ENCODE results near the gene MYO9B.
A peak's percentile ranks its signal among the peaks of the same experiment; 100 is the strongest.

Gene MYO9B

DNA sequence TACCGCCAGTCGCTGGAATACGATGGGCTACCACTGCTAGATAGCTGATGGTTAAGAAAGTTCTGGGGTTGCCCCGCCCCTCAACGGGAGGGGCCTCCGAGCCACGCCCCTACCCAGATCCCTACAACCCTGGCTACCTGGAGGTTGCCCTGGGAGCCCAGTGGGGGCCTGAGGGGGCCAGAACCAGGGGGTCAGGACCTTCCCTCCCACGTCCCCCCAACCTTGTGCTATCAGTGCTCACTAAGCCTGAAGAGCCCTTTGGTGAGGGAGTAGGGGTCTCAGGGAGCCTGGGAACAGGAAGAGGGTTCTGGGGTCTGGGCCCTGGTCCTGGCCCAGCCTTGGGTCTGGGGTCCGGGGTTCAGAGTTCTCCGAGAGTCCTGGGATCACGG lies 159.3 kb downstream of the MYO9B start:
- peaks cover 28% of the 10 kb centered on the region for H3K79me2 ChIP-seq (ENCODE audit: insufficient read depth, low read length)
- no peaks in the 10 kb centered on the region for H3K27me3 ChIP-seq (ENCODE audit: insufficient read depth, low read length, poor library complexity, severe bottlenecking)
- H3K9ac ChIP-seq (ENCODE audit: low read depth, low read length, poor library complexity, severe bottlenecking), result peak overlapping the region; percentile 80
- H2AFZ ChIP-seq (ENCODE audit: low read length), result no peak overlapping the region
- H3F3A ChIP-seq (ENCODE audit: low read depth), result no peaks in the 10 kb centered on the region
- H3K36me3 ChIP-seq (ENCODE audit: insufficient read depth, low read length), result peaks cover 11% of the 10 kb centered on the region; the same call in 1 of the 2 replicates
- TF ChIP-seq, protein P1, sequence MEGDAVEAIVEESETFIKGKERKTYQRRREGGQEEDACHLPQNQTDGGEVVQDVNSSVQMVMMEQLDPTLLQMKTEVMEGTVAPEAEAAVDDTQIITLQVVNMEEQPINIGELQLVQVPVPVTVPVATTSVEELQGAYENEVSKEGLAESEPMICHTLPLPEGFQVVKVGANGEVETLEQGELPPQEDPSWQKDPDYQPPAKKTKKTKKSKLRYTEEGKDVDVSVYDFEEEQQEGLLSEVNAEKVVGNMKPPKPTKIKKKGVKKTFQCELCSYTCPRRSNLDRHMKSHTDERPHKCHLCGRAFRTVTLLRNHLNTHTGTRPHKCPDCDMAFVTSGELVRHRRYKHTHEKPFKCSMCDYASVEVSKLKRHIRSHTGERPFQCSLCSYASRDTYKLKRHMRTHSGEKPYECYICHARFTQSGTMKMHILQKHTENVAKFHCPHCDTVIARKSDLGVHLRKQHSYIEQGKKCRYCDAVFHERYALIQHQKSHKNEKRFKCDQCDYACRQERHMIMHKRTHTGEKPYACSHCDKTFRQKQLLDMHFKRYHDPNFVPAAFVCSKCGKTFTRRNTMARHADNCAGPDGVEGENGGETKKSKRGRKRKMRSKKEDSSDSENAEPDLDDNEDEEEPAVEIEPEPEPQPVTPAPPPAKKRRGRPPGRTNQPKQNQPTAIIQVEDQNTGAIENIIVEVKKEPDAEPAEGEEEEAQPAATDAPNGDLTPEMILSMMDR (conservative IDR thresholded peaks at IDR 0.05; ENCODE audit: low read length), result no peak
- no peak for TF ChIP-seq EZH2phosphoT487 (IDR thresholded peaks at IDR 0.05; ENCODE audit: borderline replicate concordance)
- peaks cover 18% of the 10 kb centered on the region for H3K4me1 ChIP-seq (ENCODE audit: insufficient read depth, low read length, poor library complexity, severe bottlenecking)
- peak overlapping the region; percentile 79 for H3K4me3 ChIP-seq (ENCODE audit: low read length, poor library complexity, severe bottlenecking)
- no peaks in the 10 kb centered on the region for H3K9me2 ChIP-seq (replicated peaks; ENCODE audit: low read depth, low read length)
- H3K9me3 ChIP-seq (ENCODE audit: insufficient read depth, low read depth, low read length), result no peaks in the 10 kb centered on the region
- peaks cover 7% of the 10 kb centered on the region for H4K20me1 ChIP-seq (ENCODE audit: insufficient read depth, low read length, poor library complexity, severe bottlenecking)
- peak overlapping the region; percentile 89 for H3K4me2 ChIP-seq (ENCODE audit: low read depth, low read length, poor library complexity, severe bottlenecking)

DNA sequence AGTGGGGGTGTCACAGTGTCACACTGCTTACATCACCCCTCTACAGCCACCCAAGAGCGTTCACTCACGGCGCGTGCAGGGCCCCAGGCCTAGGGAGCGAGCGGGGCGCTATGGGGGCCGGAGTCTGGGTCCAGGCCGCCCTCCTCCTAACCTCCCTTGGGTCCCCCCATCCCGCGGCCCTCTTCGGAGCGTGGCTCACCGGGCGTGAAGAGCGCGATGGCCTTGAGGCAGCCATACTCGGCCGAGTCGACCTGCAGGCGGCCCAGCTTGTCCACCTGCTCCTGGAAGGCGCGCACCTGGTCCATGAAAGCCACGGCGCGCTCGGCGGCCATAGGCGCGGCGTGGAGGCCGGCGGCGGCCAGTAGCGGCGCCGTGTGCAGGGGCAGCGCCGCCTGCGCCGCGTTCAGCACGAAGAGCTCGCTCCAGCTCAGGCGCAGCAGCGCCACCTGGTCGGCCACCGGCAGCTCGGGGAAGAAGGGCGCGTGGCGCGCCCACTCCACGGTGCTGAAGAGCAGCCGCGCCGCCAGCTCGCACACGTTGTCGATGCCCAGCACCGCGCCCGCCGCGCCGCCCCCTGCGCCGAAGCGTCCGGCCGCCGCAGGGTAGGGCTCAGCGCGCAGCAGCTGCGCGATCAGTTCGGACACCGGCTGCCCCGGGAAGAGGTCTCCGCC lies 159.9 kb downstream of the MYO9B start:
- Histone ChIP-seq H4K20me1 (ENCODE audit: insufficient read depth, low read length, poor library complexity, severe bottlenecking) (peaks cover 7% of the 10 kb centered on the region), H3K27me3 (ENCODE audit: insufficient read depth, low read length, poor library complexity, severe bottlenecking) (no peaks in the 10 kb centered on the region), H3K4me1 (ENCODE audit: insufficient read depth, low read length, poor library complexity, severe bottlenecking) (peaks cover 18% of the 10 kb centered on the region), H3K9me2 (replicated peaks; ENCODE audit: low read depth, low read length) (no peaks in the 10 kb centered on the region), H3F3A (ENCODE audit: low read depth) (no peaks in the 10 kb centered on the region), H3K4me2 (ENCODE audit: low read depth, low read length, poor library complexity, severe bottlenecking) (peak overlapping the region; percentile 89), H3K9ac (ENCODE audit: low read depth, low read length, poor library complexity, severe bottlenecking) (peak overlapping the region; percentile 80), H3K4me3 (ENCODE audit: low read length, poor library complexity, severe bottlenecking) (peak overlapping the region; percentile 79), H3K9me3 (ENCODE audit: insufficient read depth, low read depth, low read length) (no peaks in the 10 kb centered on the region), H3K36me3 (ENCODE audit: insufficient read depth, low read length) (peaks cover 11% of the 10 kb centered on the region; the same call in 1 of the 2 replicates), H2AFZ (ENCODE audit: low read length) (peak overlapping the region; percentile 72; the same call in 1 of the 2 replicates), H3K79me2 (ENCODE audit: insufficient read depth, low read length) (peaks cover 33% of the 10 kb centered on the region)
- TF ChIP-seq, protein P1 (conservative IDR thresholded peaks at IDR 0.05; ENCODE audit: low read length), result peak; percentile 54
- TF ChIP-seq EZH2phosphoT487 (IDR thresholded peaks at IDR 0.05; ENCODE audit: borderline replicate concordance), result no peak

DNA sequence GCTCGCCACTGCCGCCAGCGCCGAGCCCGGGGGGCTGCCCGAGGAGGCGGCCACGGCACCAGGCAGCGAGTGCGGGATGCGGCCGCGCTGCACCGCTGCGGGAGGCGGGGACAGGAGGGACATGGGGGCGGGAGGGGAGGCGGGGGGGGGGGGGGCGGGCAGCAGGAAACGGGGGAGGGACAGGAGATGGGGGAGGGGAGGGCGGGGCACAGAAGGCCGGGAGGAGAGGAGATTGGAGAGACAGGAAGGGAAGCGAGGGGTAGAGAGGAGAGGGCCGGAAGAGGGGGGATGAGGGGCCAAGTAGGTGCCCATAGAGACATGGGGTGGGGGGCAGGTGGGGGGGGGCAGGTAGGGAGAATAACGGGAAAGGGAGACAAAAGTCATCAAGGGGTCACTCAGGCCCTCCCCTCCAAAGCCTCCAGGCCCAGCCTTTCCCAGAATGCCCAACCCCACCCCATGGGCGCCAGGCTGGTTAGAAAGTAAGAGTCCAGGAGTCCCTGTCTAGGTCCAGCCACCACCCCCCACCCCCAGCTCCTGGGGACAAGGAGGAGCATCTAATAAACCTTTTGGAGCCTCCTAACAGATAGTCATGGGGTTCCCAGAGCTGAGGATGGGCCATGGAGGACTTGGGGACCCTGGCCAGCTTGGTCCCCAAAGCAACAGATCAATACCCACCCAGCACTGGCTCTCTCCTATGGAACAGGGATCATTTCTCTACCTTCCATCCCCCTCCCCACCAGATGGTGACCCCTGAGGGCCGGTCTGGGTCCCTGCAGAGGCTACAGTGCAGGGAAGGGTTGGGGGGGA lies 160.6 kb downstream of the MYO9B start:
- Histone ChIP-seq H3K9me2 (replicated peaks; ENCODE audit: low read depth, low read length) (no peaks in the 10 kb centered on the region), H3K9me3 (ENCODE audit: insufficient read depth, low read depth, low read length) (no peaks in the 10 kb centered on the region), H2AFZ (ENCODE audit: low read length) (peak overlapping the region; percentile 72; the same call in 1 of the 2 replicates), H4K20me1 (ENCODE audit: insufficient read depth, low read length, poor library complexity, severe bottlenecking) (peaks cover 7% of the 10 kb centered on the region), H3K36me3 (ENCODE audit: insufficient read depth, low read length) (peaks cover 11% of the 10 kb centered on the region; the same call in 1 of the 2 replicates), H3F3A (ENCODE audit: low read depth) (no peaks in the 10 kb centered on the region), H3K9ac (ENCODE audit: low read depth, low read length, poor library complexity, severe bottlenecking) (peak overlapping the region; percentile 80), H3K4me1 (ENCODE audit: insufficient read depth, low read length, poor library complexity, severe bottlenecking) (peaks cover 23% of the 10 kb centered on the region), H3K4me2 (ENCODE audit: low read depth, low read length, poor library complexity, severe bottlenecking) (peak overlapping the region; percentile 89), H3K4me3 (ENCODE audit: low read length, poor library complexity, severe bottlenecking) (peak overlapping the region; percentile 79), H3K79me2 (ENCODE audit: insufficient read depth, low read length) (peaks cover 39% of the 10 kb centered on the region), H3K27me3 (ENCODE audit: insufficient read depth, low read length, poor library complexity, severe bottlenecking) (no peaks in the 10 kb centered on the region)
- TF ChIP-seq EZH2phosphoT487 (IDR thresholded peaks at IDR 0.05; ENCODE audit: borderline replicate concordance), result no peak
- TF ChIP-seq, protein P1 (conservative IDR thresholded peaks at IDR 0.05; ENCODE audit: low read length), result no peak
